DND-41 (cell line): ENCODE measurements around the gene PLD1.

Experiments
- CTCF ChIP-seq: IDR thresholded peaks from 2 replicates; pipeline ENCODE4 v1.5.1; 2012; ENCODE audit warnings: borderline replicate concordance, low read length, moderate library complexity, mild to moderate bottlenecking; ENCODE audit not compliant: poor library complexity, severe bottlenecking; ENCODE audit errors: extremely low read depth
- EZH2 ChIP-seq: IDR thresholded peaks from 3 replicates; pipeline ENCODE4 v1.6.1; 2012; ENCODE audit warnings: borderline replicate concordance, low read depth, mild to moderate bottlenecking, moderate library complexity, low read length, inconsistent platforms; ENCODE audit not compliant: severe bottlenecking

- no peak for TF ChIP-seq CTCF
- TF ChIP-seq EZH2, result no peak
Measured at GRCh38 chr3:171673951-171674350, 136.3 kb downstream of the PLD1 start.
